ENCODE data around the gene DDR1.
"Not testable (repeated sequence)": the region's sequence is repeated elsewhere in the genome, so short reads cannot be mapped to it uniquely, and the experiment has no call there.

Gene DDR1

GRCh38 chr6:30914076-30914853 lies 29.9 kb downstream of the DDR1 start, which contains the start of gene VARS2:
Gene VARS2 (plus strand): TSS chr6:30914238. CDS start chr6:30914837, 599 bp downstream.
- TF ChIP-seq POLR2AphosphoS5 (IDR thresholded peaks at IDR 0.05; ENCODE audit: low read depth, low read length) = peak; percentile 53; the same call in 1 of the 2 replicates
- TF ChIP-seq SPI1 (IDR thresholded peaks at IDR 0.05; ENCODE audit: low read depth, low read length) = no peak
- TF ChIP-seq POU2F2 (IDR thresholded peaks at IDR 0.05; ENCODE audit: low read depth, low read length) = no peak
- peak; percentile 66; the same call in 1 of the 2 replicates for TF ChIP-seq POLR2A (IDR thresholded peaks at IDR 0.05; ENCODE audit: low read depth, low read length)
- 0 out of 2 replicates have a peak, but pooled peaks have one; percentile 24 for TF ChIP-seq TAF1 (IDR thresholded peaks at IDR 0.05; ENCODE audit: low read depth, low read length)
- DNase-seq (ENCODE audit: insufficient read length, low spot score) (peak; percentile 99), FAIRE-seq (peak; percentile 98)

- FAIRE-seq = no peak
- TF ChIP-seq TAF1 (IDR thresholded peaks at IDR 0.05; ENCODE audit: low read depth, low read length) = no peak
- no peak for TF ChIP-seq POU2F2 (IDR thresholded peaks at IDR 0.05; ENCODE audit: low read depth, low read length)
- TF ChIP-seq SPI1 (IDR thresholded peaks at IDR 0.05; ENCODE audit: low read depth, low read length) = no peak
- no peak for TF ChIP-seq PAX5 (IDR thresholded peaks at IDR 0.05; ENCODE audit: insufficient read depth, low read length, severe bottlenecking)
- TF ChIP-seq POLR2AphosphoS5 (IDR thresholded peaks at IDR 0.05; ENCODE audit: low read depth, low read length) = no peak
- no peak for TF ChIP-seq POLR2A (IDR thresholded peaks at IDR 0.05; ENCODE audit: low read depth, low read length)
- DNase-seq (ENCODE audit: insufficient read length, low spot score) = no peak
Measured at GRCh38 chr6:30914854-30915590, 30.7 kb downstream of the DDR1 start.

- peak; percentile 48 for FAIRE-seq
- DNase-seq (ENCODE audit: insufficient read length, low spot score) = peak; percentile 64
- no peak for TF ChIP-seq POLR2A (IDR thresholded peaks at IDR 0.05; ENCODE audit: low read depth, low read length)
- TF ChIP-seq POU2F2 (IDR thresholded peaks at IDR 0.05; ENCODE audit: low read depth, low read length) = no peak
- TF ChIP-seq PAX5 (IDR thresholded peaks at IDR 0.05; ENCODE audit: insufficient read depth, low read length, severe bottlenecking) = no peak
- TF ChIP-seq SPI1 (IDR thresholded peaks at IDR 0.05; ENCODE audit: low read depth, low read length) = no peak
- TF ChIP-seq POLR2AphosphoS5 (IDR thresholded peaks at IDR 0.05; ENCODE audit: low read depth, low read length) = no peak
- no peak for TF ChIP-seq TAF1 (IDR thresholded peaks at IDR 0.05; ENCODE audit: low read depth, low read length)
Measured at GRCh38 chr6:30915591-30915946, 31.2 kb downstream of the DDR1 start.

DNA sequence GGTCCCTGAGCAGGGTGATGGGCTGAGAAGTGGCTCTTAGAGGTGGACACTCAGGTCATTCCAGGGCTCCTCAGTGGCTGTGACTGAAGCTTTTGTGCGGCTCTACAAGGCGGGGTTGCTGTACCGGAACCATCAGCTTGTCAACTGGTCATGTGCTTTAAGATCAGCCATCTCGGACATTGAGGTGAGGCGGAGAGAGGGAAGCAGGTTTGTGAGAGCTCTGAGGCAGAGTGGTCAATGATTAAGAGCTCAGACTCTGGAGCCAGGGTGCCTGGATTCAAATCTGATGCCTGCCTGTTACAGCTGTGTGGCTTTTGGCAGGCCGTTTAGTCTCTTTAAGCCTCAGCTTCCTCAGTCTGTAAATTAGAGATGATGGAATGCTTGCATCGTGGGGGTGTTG lies 32.7 kb downstream of the DDR1 start:
- DNase-seq (ENCODE audit: insufficient read length, low spot score) (no peak), FAIRE-seq (no peak)
- no peak for TF ChIP-seq TAF1 (IDR thresholded peaks at IDR 0.05; ENCODE audit: low read depth, low read length)
- TF ChIP-seq POU2F2 (IDR thresholded peaks at IDR 0.05; ENCODE audit: low read depth, low read length) = no peak
- TF ChIP-seq POLR2A (IDR thresholded peaks at IDR 0.05; ENCODE audit: low read depth, low read length) = no peak

- no peak for TF ChIP-seq SPI1 (IDR thresholded peaks at IDR 0.05; ENCODE audit: low read depth, low read length)
- TF ChIP-seq POU2F2 (IDR thresholded peaks at IDR 0.05; ENCODE audit: low read depth, low read length) = no peak
- TF ChIP-seq POLR2AphosphoS5 (IDR thresholded peaks at IDR 0.05; ENCODE audit: low read depth, low read length) = no peak
- TF ChIP-seq PAX5 (IDR thresholded peaks at IDR 0.05; ENCODE audit: insufficient read depth, low read length, severe bottlenecking) = no peak
- no peak for TF ChIP-seq POLR2A (IDR thresholded peaks at IDR 0.05; ENCODE audit: low read depth, low read length)
- TF ChIP-seq TAF1 (IDR thresholded peaks at IDR 0.05; ENCODE audit: low read depth, low read length) = no peak
- no peak for DNase-seq (ENCODE audit: insufficient read length, low spot score)
- FAIRE-seq = no peak
Measured at GRCh38 chr6:30917487-30917886, 33.2 kb downstream of the DDR1 start.

DNA sequence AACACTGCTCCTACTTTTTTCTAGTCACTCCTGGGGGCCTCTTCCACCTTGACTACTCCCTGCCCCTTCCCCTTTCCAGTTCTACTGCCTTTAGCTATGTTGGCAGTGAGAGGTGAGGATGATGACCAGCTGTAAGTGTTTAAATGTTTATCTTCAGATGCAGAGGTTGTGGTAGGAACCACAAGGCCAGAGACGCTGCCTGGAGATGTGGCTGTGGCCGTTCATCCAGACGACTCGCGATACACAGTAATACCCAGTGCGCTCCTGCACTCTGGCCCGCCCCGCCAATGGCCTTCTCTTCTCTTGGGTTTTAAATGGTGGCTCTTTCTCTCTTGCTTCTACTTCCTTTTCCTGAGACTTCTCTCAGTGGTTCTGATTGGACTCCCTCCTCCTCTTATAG lies 34.4 kb downstream of the DDR1 start:
- TF ChIP-seq SPI1 (IDR thresholded peaks at IDR 0.05; ENCODE audit: low read depth, low read length) (no peak), POLR2A (IDR thresholded peaks at IDR 0.05; ENCODE audit: low read depth, low read length) (no peak), TAF1 (IDR thresholded peaks at IDR 0.05; ENCODE audit: low read depth, low read length) (no peak), POLR2AphosphoS5 (IDR thresholded peaks at IDR 0.05; ENCODE audit: low read depth, low read length) (no peak), POU2F2 (IDR thresholded peaks at IDR 0.05; ENCODE audit: low read depth, low read length) (no peak), PAX5 (IDR thresholded peaks at IDR 0.05; ENCODE audit: insufficient read depth, low read length, severe bottlenecking) (no peak)
- FAIRE-seq = no peak

GRCh38 chr6:30922447-30922852 lies 38.1 kb downstream of the DDR1 start:
- DNase-seq (ENCODE audit: insufficient read length, low spot score) = no peak
- no peak for FAIRE-seq
- no peak for TF ChIP-seq SPI1 (IDR thresholded peaks at IDR 0.05; ENCODE audit: low read depth, low read length)
- TF ChIP-seq POU2F2 (IDR thresholded peaks at IDR 0.05; ENCODE audit: low read depth, low read length) = no peak
- no peak for TF ChIP-seq POLR2AphosphoS5 (IDR thresholded peaks at IDR 0.05; ENCODE audit: low read depth, low read length)
- TF ChIP-seq TAF1 (IDR thresholded peaks at IDR 0.05; ENCODE audit: low read depth, low read length) = no peak
- no peak for TF ChIP-seq POLR2A (IDR thresholded peaks at IDR 0.05; ENCODE audit: low read depth, low read length)
- TF ChIP-seq PAX5 (IDR thresholded peaks at IDR 0.05; ENCODE audit: insufficient read depth, low read length, severe bottlenecking) = no peak

More for the DNA sequence above, 34.4 kb downstream of the DDR1 start:
- no peak for DNase-seq (ENCODE audit: insufficient read length, low spot score)

- not testable (repeated sequence) for FAIRE-seq; DNase-seq (ENCODE audit: insufficient read length, low spot score)
Measured at GRCh38 chr6:30924040-30924627, 39.8 kb downstream of the DDR1 start.

- FAIRE-seq (no peak), DNase-seq (ENCODE audit: insufficient read length, low spot score) (no peak)
- no peak for TF ChIP-seq POLR2AphosphoS5 (IDR thresholded peaks at IDR 0.05; ENCODE audit: low read depth, low read length)
- TF ChIP-seq POU2F2 (IDR thresholded peaks at IDR 0.05; ENCODE audit: low read depth, low read length) = no peak
Measured at GRCh38 chr6:30926644-30927043, 42.3 kb downstream of the DDR1 start.

- not testable (repeated sequence) for FAIRE-seq
Measured at GRCh38 chr6:30927080-30927479, 42.8 kb downstream of the DDR1 start.

More at GRCh38 chr6:30927080-30927479, 42.8 kb downstream of the DDR1 start:
- not testable (repeated sequence) for DNase-seq (ENCODE audit: insufficient read length, low spot score)

Data from GM12891 (cell line).